ENCODE data around the gene SPHK1.

The SPHK1 gene

GRCh38 chr17:76394166-76394565 is 9.8 kb downstream of the SPHK1 start:
- Mint-ChIP-seq H3K27ac (peak overlapping the region in 1 of 3 experiments; percentile 28), H3K4me3 (no peak overlapping the region), H3K9me3 (no peaks in the 10 kb centered on the region)

GRCh38 chr17:76395980-76396379 is 11.6 kb downstream of the SPHK1 start:
- H3K36me3 Mint-ChIP-seq (ENCODE audit: low read depth), result peaks cover 52% of the 10 kb centered on the region
- no peaks in the 10 kb centered on the region for H3K4me1 Mint-ChIP-seq
- no peak overlapping the region for H3K27ac Mint-ChIP-seq
- no peak for TF ChIP-seq CTCF (IDR thresholded peaks at IDR 0.05; ENCODE audit: unreplicated experiment in 3 of 3)
- H3K27me3 Mint-ChIP-seq (ENCODE audit: low read depth), result no peaks in the 10 kb centered on the region
- no peak overlapping the region for H3K4me3 Mint-ChIP-seq
- no peaks in the 10 kb centered on the region for H3K9me3 Mint-ChIP-seq

More at GRCh38 chr17:76394166-76394565, 9.8 kb downstream of the SPHK1 start:
- Mint-ChIP-seq H3K4me1 (no peaks in the 10 kb centered on the region), H3K36me3 (ENCODE audit: low read depth) (peaks cover 43% of the 10 kb centered on the region), H3K27me3 (ENCODE audit: low read depth) (no peaks in the 10 kb centered on the region)
- TF ChIP-seq CTCF (IDR thresholded peaks at IDR 0.05; ENCODE audit: unreplicated experiment in 3 of 3), result no peak

GRCh38 chr17:76397184-76397583 is 12.8 kb downstream of the SPHK1 start:
- Mint-ChIP-seq H3K9me3 (no peaks in the 10 kb centered on the region), H3K4me3 (no peak overlapping the region), H3K4me1 (no peaks in the 10 kb centered on the region), H3K27me3 (ENCODE audit: low read depth) (no peaks in the 10 kb centered on the region), H3K27ac (no peak overlapping the region), H3K36me3 (ENCODE audit: low read depth) (peaks cover 57% of the 10 kb centered on the region)
- no peak for TF ChIP-seq CTCF (IDR thresholded peaks at IDR 0.05; ENCODE audit: unreplicated experiment in 3 of 3)

- H3K36me3 Mint-ChIP-seq (ENCODE audit: low read depth), result peaks cover 64% of the 10 kb centered on the region
- H3K4me3 Mint-ChIP-seq, result no peak overlapping the region
- no peaks in the 10 kb centered on the region for H3K4me1 Mint-ChIP-seq
- no peak overlapping the region for H3K27ac Mint-ChIP-seq
- no peaks in the 10 kb centered on the region for H3K27me3 Mint-ChIP-seq (ENCODE audit: low read depth)
- peak; percentile 97 for TF ChIP-seq CTCF (IDR thresholded peaks at IDR 0.05; ENCODE audit: unreplicated experiment in 3 of 3)
- H3K9me3 Mint-ChIP-seq, result no peaks in the 10 kb centered on the region
These were observed 13.5 kb downstream of the SPHK1 start for GRCh38 chr17:76397687-76398522.

- Mint-ChIP-seq H3K4me3 (no peak overlapping the region), H3K9me3 (no peaks in the 10 kb centered on the region), H3K27ac (no peak overlapping the region), H3K36me3 (ENCODE audit: low read depth) (peaks cover 67% of the 10 kb centered on the region), H3K27me3 (ENCODE audit: low read depth) (no peaks in the 10 kb centered on the region), H3K4me1 (no peaks in the 10 kb centered on the region)
- TF ChIP-seq CTCF (IDR thresholded peaks at IDR 0.05; ENCODE audit: unreplicated experiment in 3 of 3), result no peak
These were observed 14.2 kb downstream of the SPHK1 start for GRCh38 chr17:76398523-76399174.

Data from nephron (organoid).